Endodermal cell (in vitro differentiated cells): ENCODE data around the gene EXO5. TPM values are rescaled to one million over a fixed set of nuclear protein-coding genes. Genes with fewer than 3 reads are reported as not detected.

Experiments used
- DNase-seq: peaks from one replicate; pipeline ENCODE4 v3.0.0-alpha.2; 2017
- H3K27ac ChIP-seq: 2 replicates; pipeline ENCODE4 v1.5.1; 2013; ENCODE audit warnings: mild to moderate bottlenecking, low read depth, low read length, moderate library complexity
- H3K27me3 ChIP-seq: 2 replicates; pipeline ENCODE4 v1.6.1; 2013; ENCODE audit warnings: mild to moderate bottlenecking, low read length, moderate library complexity; ENCODE audit not compliant: insufficient read depth, control insufficient read depth, poor library complexity, severe bottlenecking
- H3K36me3 ChIP-seq: 2 replicates; pipeline ENCODE4 v1.7.0; 2013; ENCODE audit warnings: mild to moderate bottlenecking, low read length, moderate library complexity; ENCODE audit not compliant: control insufficient read depth, insufficient read depth
- H3K4me1 ChIP-seq: one replicate; pipeline ENCODE4 v1.7.0; 2013; ENCODE audit warnings: low read length; ENCODE audit not compliant: control insufficient read depth, insufficient read depth
- H3K4me3 ChIP-seq: 2 replicates; pipeline ENCODE4 v1.5.1; 2013; ENCODE audit warnings: mild to moderate bottlenecking, low read length, moderate library complexity
- H3K9ac ChIP-seq: 2 replicates; pipeline ENCODE4 v1.6.1; 2013; ENCODE audit warnings: mild to moderate bottlenecking, low read length, moderate library complexity; ENCODE audit not compliant: poor library complexity, severe bottlenecking; ENCODE audit errors: extremely low read depth
- H3K9me3 ChIP-seq: 2 replicates; pipeline ENCODE4 v1.6.1; 2013; ENCODE audit warnings: mild to moderate bottlenecking, low read length, moderate library complexity; ENCODE audit not compliant: control insufficient read depth
- H3K27ac Mint-ChIP-seq: 2 replicates; pipeline ENCODE4 v1.8.0; 2020; ENCODE audit warnings: mixed read lengths
- H3K27me3 Mint-ChIP-seq: 2 replicates; pipeline ENCODE4 v1.8.0; 2021; ENCODE audit warnings: mild to moderate bottlenecking, mixed read lengths; ENCODE audit not compliant: insufficient read depth
- H3K36me3 Mint-ChIP-seq: 2 replicates; pipeline ENCODE4 v1.8.0; 2020; ENCODE audit warnings: low read depth, mixed read lengths
- H3K4me1 Mint-ChIP-seq: 2 replicates; pipeline ENCODE4 v1.8.0; 2020; ENCODE audit warnings: mixed read lengths
- H3K4me3 Mint-ChIP-seq: 2 replicates; pipeline ENCODE4 v1.8.0; 2020; ENCODE audit warnings: mild to moderate bottlenecking, moderate library complexity, mixed read lengths
- H3K9me3 Mint-ChIP-seq: 2 replicates; pipeline ENCODE4 v1.8.0; 2020; ENCODE audit warnings: mild to moderate bottlenecking, mixed read lengths
- CTCF ChIP-seq: fragments of 200-600 bp; sonication (generic); conservative IDR thresholded peaks from 2 replicates; pipeline ENCODE4 v1.5.0; 2021; ENCODE audit warnings: antibody characterized with exemption, mild to moderate bottlenecking
- WGBS, 2 experiments: methylation state at CpG; one replicate each; pipeline versions ENCODE4 v1.1.5 to v1.1.7; 2013; ENCODE audit warnings: missing lambda C conversion rate in 2 of 2, mixed read lengths in 1 of 2; ENCODE audit not compliant: insufficient coverage in 1 of 2, insufficient read length in 1 of 2; 5-methylcytosine and 5-hydroxymethylcytosine counted together
- total RNA-seq, 2 donors: library from RNA; stranded (reverse); fragmentation: NEBNext Ultra II Directional in 1 of 2; extraction: Animal tissue kit (Norgen Biotek cat#: 25700) in 1 of 2; gene quantifications; 2 replicates in 1 of 2; 3 replicates in 1 of 2; pipeline ENCODE4 v1.2.1, GENCODE V29; 2021

The EXO5 gene
- total RNA-seq, 2 donors from 2014 or later = 8.6 to 13.3 TPM

- Histone ChIP-seq H3K27ac (no peak overlapping the region), H3K9ac (no peak overlapping the region), H3K36me3 (no peaks in the 10 kb centered on the region), H3K27me3 (no peaks in the 10 kb centered on the region), H3K4me3 (no peak overlapping the region), H3K4me1 (no peaks in the 10 kb centered on the region), H3K9me3 (no peaks in the 10 kb centered on the region)
- Mint-ChIP-seq H3K36me3 (no peaks in the 10 kb centered on the region), H3K4me3 (no peak overlapping the region), H3K27ac (no peak overlapping the region), H3K9me3 (peaks cover 1% of the 10 kb centered on the region), H3K27me3 (no peaks in the 10 kb centered on the region), H3K4me1 (no peaks in the 10 kb centered on the region)
- no peak for DNase-seq
- TF ChIP-seq CTCF = no peak
- WGBS, 2 experiments = 83 to 92% methylated on average over 1 to 3 of the region's 3 CpGs
Measured at GRCh38 chr1:40564913-40565312, 56.3 kb downstream of the EXO5 start.

Other genes starting within 250 kb of the EXO5 start
- gene COL9A2, start 191.5 kb upstream of the EXO5 start, total RNA-seq = 100 to 1,000 TPM; 295 to 470 TPM
- 10 to 100 TPM; 21.9 to 22.3 TPM for gene SMAP2, start 135.0 kb upstream of the EXO5 start, total RNA-seq
- gene ZFP69B, start 58.3 kb upstream of the EXO5 start, total RNA-seq = 10 to 100 TPM in 1 of 2 donors, 1 to 10 TPM in 1; 7.7 to 10.3 TPM
- gene ZFP69, start 31.5 kb upstream of the EXO5 start, total RNA-seq = 1 to 10 TPM; 4.9 to 6.0 TPM
- 10 to 100 TPM in 1 of 2 donors, 1 to 10 TPM in 1; 5.1 to 10.4 TPM for gene ZNF684, start 22.9 kb downstream of the EXO5 start, total RNA-seq
- gene RIMS3, start 156.9 kb downstream of the EXO5 start, total RNA-seq = 10 to 100 TPM in 1 of 2 donors, 1 to 10 TPM in 1; 8.0 to 12.0 TPM
- gene NFYC, start 182.9 kb downstream of the EXO5 start, total RNA-seq = 10 to 100 TPM; 43.6 to 59.0 TPM